GM18526 (cell line): ENCODE measurements around the gene TRMT44.

Experiments used
- POLR2A ChIP-seq: IDR thresholded peaks from 3 replicates; pipeline ENCODE4 v1.6.1; 2011; ENCODE audit not compliant: insufficient read length; ENCODE audit errors: extremely low read depth

Gene TRMT44

GRCh38 chr4:8417071-8417614 is 23.4 kb upstream of the TRMT44 start:
- no peak for TF ChIP-seq POLR2A

GRCh38 chr4:8419222-8420041 is 21.1 kb upstream of the TRMT44 start:
- TF ChIP-seq POLR2A = no peak

GRCh38 chr4:8422327-8422726 is 18.2 kb upstream of the TRMT44 start:
- no peak for TF ChIP-seq POLR2A

GRCh38 chr4:8422786-8423185 is 17.8 kb upstream of the TRMT44 start:
- no peak for TF ChIP-seq POLR2A

GRCh38 chr4:8427262-8427661 is 13.3 kb upstream of the TRMT44 start:
- TF ChIP-seq POLR2A = no peak

- TF ChIP-seq POLR2A = no peak
These were observed 12.8 kb upstream of the TRMT44 start for GRCh38 chr4:8427761-8428287.

GRCh38 chr4:8428288-8429097 is 12.1 kb upstream of the TRMT44 start:
- peak; percentile 71 for TF ChIP-seq POLR2A

GRCh38 chr4:8431553-8431952 is 9.0 kb upstream of the TRMT44 start:
- no peak for TF ChIP-seq POLR2A

GRCh38 chr4:8433136-8433535 is 7.4 kb upstream of the TRMT44 start:
- no peak for TF ChIP-seq POLR2A

- TF ChIP-seq POLR2A = no peak
These were observed 6.1 kb upstream of the TRMT44 start for GRCh38 chr4:8434251-8435073.

GRCh38 chr4:8435656-8436121 is 4.9 kb upstream of the TRMT44 start:
- no peak for TF ChIP-seq POLR2A

GRCh38 chr4:8437281-8437680 is 3.3 kb upstream of the TRMT44 start:
- TF ChIP-seq POLR2A = no peak

- TF ChIP-seq POLR2A = no peak
These were observed 1.8 kb upstream of the TRMT44 start for GRCh38 chr4:8438743-8439142.

- no peak for TF ChIP-seq POLR2A
These were observed 1.4 kb upstream of the TRMT44 start for GRCh38 chr4:8439168-8439567.
